Keratinocyte (primary cell): ENCODE results near the gene ATP9B. TPM values are rescaled to one million over a fixed set of nuclear protein-coding genes. Genes with fewer than 3 reads are reported as not detected.

Experiments used
- DNase-seq: peaks from one replicate; pipeline ENCODE4 v3.0.0-alpha.2; 2011; ENCODE audit warnings: low read depth, missing footprints, low spot score
- FAIRE-seq: peaks from 2 replicates; lab custom pipeline; 2011; peaks lifted over from hg19 to GRCh38; lab: Jason Lieb, UNC
- H2AFZ ChIP-seq: 2 replicates; pipeline ENCODE4 v1.6.0; 2012; ENCODE audit warnings: low read length, control low read depth, inconsistent platforms; ENCODE audit not compliant: control insufficient read depth
- H3K27ac ChIP-seq: 2 replicates; pipeline ENCODE4 v1.5.1; 2011; ENCODE audit warnings: low read length; ENCODE audit not compliant: control insufficient read depth, insufficient read depth
- H3K27me3 ChIP-seq: 3 replicates; pipeline ENCODE4 v1.6.0; 2011; ENCODE audit warnings: low read length; ENCODE audit not compliant: control insufficient read depth, insufficient read depth; ENCODE audit errors: extremely low read depth
- H3K36me3 ChIP-seq, 2 experiments: 2 replicates in 1 of 2; 3 replicates in 1 of 2; pipeline ENCODE4 v1.5.1; 2011; ENCODE audit warnings: low read length in 2 of 2, mild to moderate bottlenecking in 1 of 2; ENCODE audit not compliant: control insufficient read depth in 2 of 2, insufficient read depth in 2 of 2; ENCODE audit errors: extremely low read depth in 1 of 2
- H3K4me1 ChIP-seq: 3 replicates; pipeline ENCODE4 v1.5.1; 2011; ENCODE audit warnings: low read length; ENCODE audit not compliant: control insufficient read depth, insufficient read depth; ENCODE audit errors: extremely low read depth
- H3K4me2 ChIP-seq: 3 replicates; pipeline ENCODE4 v1.6.0; 2011; ENCODE audit warnings: low read depth, low read length; ENCODE audit not compliant: control insufficient read depth, insufficient read depth; ENCODE audit errors: extremely low read depth
- H3K4me3 ChIP-seq, 3 experiments: fragments of 200-600 bp in 1 of 3; sonication (generic) in 1 of 3; 2 replicates in 2 of 3; 3 replicates in 1 of 3; pipeline ENCODE4 v1.5.1; 2011 to 2016; ENCODE audit warnings: low read length in 3 of 3, mild to moderate bottlenecking in 3 of 3, control low read depth in 2 of 3, inconsistent platforms in 1 of 3, low read depth in 1 of 3, mixed read lengths in 1 of 3, mixed run types in 1 of 3, moderate library complexity in 1 of 3; ENCODE audit not compliant: control insufficient read depth in 2 of 3, insufficient read depth in 2 of 3; ENCODE audit errors: extremely low read depth in 1 of 3
- H3K79me2 ChIP-seq: 2 replicates; pipeline ENCODE4 v1.6.0; 2012; ENCODE audit warnings: low read length; ENCODE audit not compliant: control insufficient read depth, insufficient read depth
- H3K9ac ChIP-seq: 3 replicates; pipeline ENCODE4 v1.6.0; 2011; ENCODE audit warnings: low read length; ENCODE audit not compliant: control insufficient read depth, insufficient read depth; ENCODE audit errors: extremely low read depth
- H3K9me1 ChIP-seq: 3 replicates; pipeline ENCODE4 v1.6.0; 2011; ENCODE audit warnings: low read length; ENCODE audit not compliant: control insufficient read depth, insufficient read depth; ENCODE audit errors: extremely low read depth
- H3K9me3 ChIP-seq: 2 replicates; pipeline ENCODE4 v1.5.1; 2012; ENCODE audit warnings: low read depth, low read length; ENCODE audit not compliant: control insufficient read depth
- H4K20me1 ChIP-seq: 3 replicates; pipeline ENCODE4 v1.6.0; 2011; ENCODE audit warnings: low read length; ENCODE audit not compliant: control insufficient read depth, insufficient read depth; ENCODE audit errors: extremely low read depth
- CTCF ChIP-seq, 3 experiments: IDR thresholded peaks in 1 of 3; conservative IDR thresholded peaks in 1 of 3; optimal IDR thresholded peaks in 1 of 3; 2 replicates in 2 of 3; 3 replicates in 1 of 3; pipeline versions ENCODE3 to v1.5.1; 2011; ENCODE audit warnings: low read length in 3 of 3, mild to moderate bottlenecking in 3 of 3, moderate library complexity in 2 of 3, control low read depth in 1 of 3, inconsistent platforms in 1 of 3; ENCODE audit not compliant: insufficient read depth in 2 of 3; ENCODE audit errors: extremely low read depth in 1 of 3
- EZH2 ChIP-seq: IDR thresholded peaks from one replicate; pipeline ENCODE4 v1.6.1; 2012; ENCODE audit warnings: inconsistent platforms, mild to moderate bottlenecking, low read length, moderate library complexity
- dilution Hi-C: fragments of 300-500 bp; cut with MboI; formaldehyde crosslinking; loops from one replicate; pipeline ENCODE4 v1.7.0; 2020; ENCODE audit warnings: low sequenced_read_pairs; ENCODE audit not compliant: extremely low pct_ligation_motif_present
- polyA plus RNA-seq, 5 experiments: library from polyadenylated mRNA; depleted of rRNA in 3 of 5; stranded (reverse) in 3 of 5; stranded (forward) in 1 of 5; unstranded in 1 of 5; fragments of >200 nt; gene quantifications; 1 replicate in 1 of 5; 2 replicates in 3 of 5; 3 replicates in 1 of 5; pipeline versions ENCODE4 v1.2.1 to v1.2.3, GENCODE V29; 2011 to 2012; ENCODE audit warnings: missing spikeins in 2 of 5, low read depth in 1 of 5, low replicate concordance in 1 of 5

Gene ATP9B
- polyA plus RNA-seq, 1 donor (not counting 4 experiments of a cell fraction or from before 2014, with no cell fraction given): 16.1 TPM

GRCh38 chr18:79299272-79299671 lies 230.1 kb downstream of the ATP9B start:
- Histone ChIP-seq H4K20me1 (no peaks in the 10 kb centered on the region), H2AFZ (no peak overlapping the region), H3K4me3 (no peak overlapping the region), H3K9ac (no peak overlapping the region), H3K27ac (no peak overlapping the region), H3K79me2 (no peaks in the 10 kb centered on the region), H3K4me2 (no peak overlapping the region), H3K36me3 (peaks cover 0 to 2% of the 10 kb centered on the region in 2 experiments), H3K9me1 (no peaks in the 10 kb centered on the region), H3K9me3 (no peaks in the 10 kb centered on the region), H3K27me3 (no peaks in the 10 kb centered on the region), H3K4me1 (no peaks in the 10 kb centered on the region)
- TF ChIP-seq CTCF (optimal IDR thresholded peaks at IDR 0.05 in 1 of 3, IDR thresholded peaks at IDR 0.05 in 1 of 3, conservative IDR thresholded peaks at IDR 0.05 in 1 of 3; ENCODE audit: extremely low read depth in 1 of 3, insufficient read depth in 2 of 3, low read length in 3 of 3) (no peak), EZH2 (no peak)
- no peak for DNase-seq
- dilution Hi-C loops: no loop called here
- no peak for FAIRE-seq

- Histone ChIP-seq H3K79me2 (no peaks in the 10 kb centered on the region), H3K27ac (no peak overlapping the region), H3K4me2 (no peak overlapping the region), H3K9me1 (no peaks in the 10 kb centered on the region), H3K9me3 (no peaks in the 10 kb centered on the region), H3K4me3 (no peak overlapping the region), H4K20me1 (no peaks in the 10 kb centered on the region), H3K36me3 (peaks cover 0 to 2% of the 10 kb centered on the region in 2 experiments), H3K9ac (no peak overlapping the region), H3K27me3 (no peaks in the 10 kb centered on the region), H2AFZ (no peak overlapping the region), H3K4me1 (no peaks in the 10 kb centered on the region)
- dilution Hi-C loops: no loop called here
- no peak for TF ChIP-seq CTCF (optimal IDR thresholded peaks at IDR 0.05 in 1 of 3, IDR thresholded peaks at IDR 0.05 in 1 of 3, conservative IDR thresholded peaks at IDR 0.05 in 1 of 3; ENCODE audit: extremely low read depth in 1 of 3, insufficient read depth in 2 of 3, low read length in 3 of 3)
- TF ChIP-seq EZH2: no peak
- DNase-seq: no peak
- FAIRE-seq: no peak
Observed at GRCh38 chr18:79299711-79300110, 230.5 kb downstream of the ATP9B start.
